ENCODE results near the gene CWH43.
A peak's percentile ranks its signal among the peaks of the same experiment; 100 is the strongest.

DNA sequence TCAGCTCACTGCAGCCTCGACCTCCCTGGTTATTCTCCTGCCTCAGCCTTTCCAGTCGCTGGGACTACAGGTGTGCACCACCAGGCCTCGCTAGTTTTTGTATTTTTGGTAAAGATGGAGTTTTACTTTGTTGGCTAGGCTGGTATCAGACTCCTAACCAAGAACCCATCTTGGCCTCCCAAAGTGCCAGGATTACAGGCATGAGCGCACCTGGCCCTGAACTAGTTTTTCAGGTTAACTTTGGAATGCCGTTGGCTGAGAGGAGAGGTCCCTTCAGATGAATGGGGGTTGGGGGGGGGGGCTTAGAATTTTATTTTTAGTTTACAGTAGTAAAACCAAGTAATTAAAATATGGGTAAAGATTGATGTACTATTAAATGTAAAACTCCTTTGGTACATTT, 23.4 kb upstream of the CWH43 start:
- TF ChIP-seq, protein P1, sequence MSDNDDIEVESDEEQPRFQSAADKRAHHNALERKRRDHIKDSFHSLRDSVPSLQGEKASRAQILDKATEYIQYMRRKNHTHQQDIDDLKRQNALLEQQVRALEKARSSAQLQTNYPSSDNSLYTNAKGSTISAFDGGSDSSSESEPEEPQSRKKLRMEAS (IDR thresholded peaks at IDR 0.05) = no peak
- TF ChIP-seq FOXM1 (IDR thresholded peaks at IDR 0.05; ENCODE audit: borderline replicate concordance, low read depth) = no peak
- TF ChIP-seq, protein P2, sequence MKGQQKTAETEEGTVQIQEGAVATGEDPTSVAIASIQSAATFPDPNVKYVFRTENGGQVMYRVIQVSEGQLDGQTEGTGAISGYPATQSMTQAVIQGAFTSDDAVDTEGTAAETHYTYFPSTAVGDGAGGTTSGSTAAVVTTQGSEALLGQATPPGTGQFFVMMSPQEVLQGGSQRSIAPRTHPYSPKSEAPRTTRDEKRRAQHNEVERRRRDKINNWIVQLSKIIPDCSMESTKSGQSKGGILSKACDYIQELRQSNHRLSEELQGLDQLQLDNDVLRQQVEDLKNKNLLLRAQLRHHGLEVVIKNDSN (IDR thresholded peaks at IDR 0.05) = no peak
- no peak for TF ChIP-seq TAF1 (IDR thresholded peaks at IDR 0.05; ENCODE audit: low read depth)
- no peak for TF ChIP-seq EGR1 (IDR thresholded peaks at IDR 0.05)
- no peak for TF ChIP-seq CEBPB (IDR thresholded peaks at IDR 0.05)
- no peak for TF ChIP-seq YY1 (IDR thresholded peaks at IDR 0.05; ENCODE audit: low read depth)
- peak; percentile 27 for TF ChIP-seq NFIC (IDR thresholded peaks at IDR 0.05)
- TF ChIP-seq EP300 (IDR thresholded peaks at IDR 0.05; ENCODE audit: borderline replicate concordance) = no peak
- TF ChIP-seq ZBTB7A (IDR thresholded peaks at IDR 0.05; ENCODE audit: low read depth) = no peak
- TF ChIP-seq, protein P3, sequence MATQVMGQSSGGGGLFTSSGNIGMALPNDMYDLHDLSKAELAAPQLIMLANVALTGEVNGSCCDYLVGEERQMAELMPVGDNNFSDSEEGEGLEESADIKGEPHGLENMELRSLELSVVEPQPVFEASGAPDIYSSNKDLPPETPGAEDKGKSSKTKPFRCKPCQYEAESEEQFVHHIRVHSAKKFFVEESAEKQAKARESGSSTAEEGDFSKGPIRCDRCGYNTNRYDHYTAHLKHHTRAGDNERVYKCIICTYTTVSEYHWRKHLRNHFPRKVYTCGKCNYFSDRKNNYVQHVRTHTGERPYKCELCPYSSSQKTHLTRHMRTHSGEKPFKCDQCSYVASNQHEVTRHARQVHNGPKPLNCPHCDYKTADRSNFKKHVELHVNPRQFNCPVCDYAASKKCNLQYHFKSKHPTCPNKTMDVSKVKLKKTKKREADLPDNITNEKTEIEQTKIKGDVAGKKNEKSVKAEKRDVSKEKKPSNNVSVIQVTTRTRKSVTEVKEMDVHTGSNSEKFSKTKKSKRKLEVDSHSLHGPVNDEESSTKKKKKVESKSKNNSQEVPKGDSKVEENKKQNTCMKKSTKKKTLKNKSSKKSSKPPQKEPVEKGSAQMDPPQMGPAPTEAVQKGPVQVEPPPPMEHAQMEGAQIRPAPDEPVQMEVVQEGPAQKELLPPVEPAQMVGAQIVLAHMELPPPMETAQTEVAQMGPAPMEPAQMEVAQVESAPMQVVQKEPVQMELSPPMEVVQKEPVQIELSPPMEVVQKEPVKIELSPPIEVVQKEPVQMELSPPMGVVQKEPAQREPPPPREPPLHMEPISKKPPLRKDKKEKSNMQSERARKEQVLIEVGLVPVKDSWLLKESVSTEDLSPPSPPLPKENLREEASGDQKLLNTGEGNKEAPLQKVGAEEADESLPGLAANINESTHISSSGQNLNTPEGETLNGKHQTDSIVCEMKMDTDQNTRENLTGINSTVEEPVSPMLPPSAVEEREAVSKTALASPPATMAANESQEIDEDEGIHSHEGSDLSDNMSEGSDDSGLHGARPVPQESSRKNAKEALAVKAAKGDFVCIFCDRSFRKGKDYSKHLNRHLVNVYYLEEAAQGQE (IDR thresholded peaks at IDR 0.05; ENCODE audit: low read depth) = no peak
